ENCODE measurements around the gene HOXD8. TPM values are rescaled to one million over a fixed set of nuclear protein-coding genes. Genes with fewer than 3 reads are reported as not detected.

Gene HOXD8
- total and polyA plus RNA-seq, 8 donors: 0.32 to 2.9 (median 1.8) TPM

- Histone ChIP-seq H3K36me3 (no peaks in the 10 kb centered on the region), H3K27me3 (peaks cover 97 to 100% of the 10 kb centered on the region in 2 donors), H3K27ac (no peak overlapping the region), H3K9me3 (no peaks in the 10 kb centered on the region), H3K4me1 (peaks cover 0 to 28% of the 10 kb centered on the region in 2 donors), H3K4me3 (no peak overlapping the region)
- ATAC-seq: no peak
- no peak for TF ChIP-seq CTCF (IDR thresholded peaks at IDR 0.05)
- intact Hi-C loops (cut with DNase I): loop anchor here in 1 of 2 donors (10.0 kb wide), 1 partner anchor 717 kb away; no protein-coding TSS in a partner anchor
- DNase-seq: no peak
These were observed 47.5 kb upstream of the HOXD8 start for GRCh38 chr2:176081837-176082524.

- H3K27ac ChIP-seq: no peak overlapping the region
- peaks cover 97 to 100% of the 10 kb centered on the region in 2 donors for H3K27me3 ChIP-seq
- intact Hi-C loops (cut with DNase I): loop anchor here in 1 of 2 donors (10.0 kb wide), 1 partner anchor 718 kb away; no protein-coding TSS in a partner anchor
- H3K9me3 ChIP-seq: no peaks in the 10 kb centered on the region
- H3K4me3 ChIP-seq: no peak overlapping the region
- TF ChIP-seq CTCF (IDR thresholded peaks at IDR 0.05): no peak
- DNase-seq (no peak), ATAC-seq (no peak)
- H3K36me3 ChIP-seq: no peaks in the 10 kb centered on the region
- H3K4me1 ChIP-seq: peaks cover 0 to 28% of the 10 kb centered on the region in 2 donors
These were observed 47.0 kb upstream of the HOXD8 start for GRCh38 chr2:176082525-176082823.

- H3K36me3 ChIP-seq: no peaks in the 10 kb centered on the region
- DNase-seq: no peak
- H3K27me3 ChIP-seq: peaks cover 97 to 100% of the 10 kb centered on the region in 2 donors
- H3K9me3 ChIP-seq: no peaks in the 10 kb centered on the region
- peaks cover 0 to 32% of the 10 kb centered on the region in 2 donors for H3K4me1 ChIP-seq
- H3K27ac ChIP-seq: no peak overlapping the region
- ATAC-seq: no peak
- intact Hi-C loops (cut with DNase I): loop anchor here in 1 of 2 donors (10.0 kb wide), 1 partner anchor 718 kb away; no protein-coding TSS in a partner anchor
- TF ChIP-seq CTCF (IDR thresholded peaks at IDR 0.05): no peak
- no peak overlapping the region for H3K4me3 ChIP-seq
These were observed 46.4 kb upstream of the HOXD8 start for GRCh38 chr2:176082824-176083751.

- no peaks in the 10 kb centered on the region for H3K36me3 ChIP-seq
- peaks cover 97 to 100% of the 10 kb centered on the region in 2 donors for H3K27me3 ChIP-seq
- no peak within 1 kb of the TSS for H3K4me3 ChIP-seq
- no peaks in the 10 kb centered on the region for H3K9me3 ChIP-seq
- H3K4me1 ChIP-seq: peaks cover 0 to 36% of the 10 kb centered on the region in 2 donors
- no peak for TF ChIP-seq CTCF (IDR thresholded peaks at IDR 0.05)
- no peak within 1 kb of the TSS for H3K27ac ChIP-seq
- intact Hi-C loops (cut with DNase I): loop anchor here in 1 of 2 donors (10.0 kb wide), 1 partner anchor 719 kb away; no protein-coding TSS in a partner anchor
- no peak for ATAC-seq
- no peak for DNase-seq
These were observed 45.7 kb upstream of the HOXD8 start, which contains the start of gene EVX2 for GRCh38 chr2:176083796-176084261. Gene EVX2 (minus strand): TSS chr2:176083962. CDS start chr2:176083776, 186 bp downstream.

Measured in left lung (tissue), 10 donors.